Esophagus muscularis mucosa (tissue), 4 donors: ENCODE measurements around the gene DNAH6. TPM values are rescaled to one million over a fixed set of nuclear protein-coding genes. Genes with fewer than 3 reads are reported as not detected.

Source experiments
- DNase-seq: peaks from one replicate; pipeline ENCODE4 v3.0.0-alpha.2; 2017; ENCODE audit errors: extremely low spot score
- H3K27ac ChIP-seq, 4 donors: fragments of 200-600 bp; sonication (generic); replicated peaks in 1 of 4; 1 replicate in 3 of 4; 2 replicates in 1 of 4; pipeline ENCODE4 v1.5.1; 2016 to 2019; ENCODE audit warnings: mild to moderate bottlenecking in 1 of 4
- H3K27me3 ChIP-seq, 4 donors: fragments of 200-600 bp; sonication (generic); one replicate each; pipeline versions ENCODE4 v1.5.1 to v1.6.0; 2016 to 2019
- H3K36me3 ChIP-seq, 4 donors: fragments of 200-600 bp; sonication (generic); one replicate each; pipeline ENCODE4 v1.5.1; 2016 to 2019
- H3K4me1 ChIP-seq, 4 donors: fragments of 200-600 bp; sonication (generic); one replicate each; pipeline ENCODE4 v1.5.1; 2016 to 2019
- H3K4me3 ChIP-seq, 4 donors: fragments of 200-600 bp; sonication (generic); 1 replicate in 2 of 4; 2 replicates in 2 of 4; pipeline ENCODE4 v1.5.1; 2016 to 2019; ENCODE audit warnings: mild to moderate bottlenecking in 4 of 4, moderate library complexity in 1 of 4
- H3K9me3 ChIP-seq, 4 donors: fragments of 200-600 bp; sonication (generic); 1 replicate in 3 of 4; 2 replicates in 1 of 4; pipeline ENCODE4 v1.5.1; 2016 to 2019
- CTCF ChIP-seq, 3 experiments: fragments of 200-600 bp in 2 of 3; fragments of 450-650 bp in 1 of 3; sonication (generic) in 2 of 3; IDR thresholded peaks; one replicate each; pipeline ENCODE4 v1.5.1; 2017 to 2019; ENCODE audit warnings: antibody characterized with exemption in 3 of 3, mild to moderate bottlenecking in 2 of 3, moderate library complexity in 1 of 3
- EP300 ChIP-seq: sonication (generic); formaldehyde crosslinking; IDR thresholded peaks from one replicate; pipeline ENCODE4 v1.6.1; 2017; ENCODE audit warnings: antibody characterized with exemption
- POLR2A ChIP-seq: fragments of 450-650 bp; IDR thresholded peaks from one replicate; pipeline ENCODE4 v1.6.1; 2017; ENCODE audit warnings: antibody characterized with exemption, moderate library complexity, mild to moderate bottlenecking, low read depth
- POLR2AphosphoS5 ChIP-seq, 2 donors: sonication (generic); formaldehyde crosslinking; IDR thresholded peaks; one replicate each; pipeline ENCODE4 v1.6.1; 2017; ENCODE audit warnings: antibody characterized with exemption in 2 of 2
- WGBS: methylation state at CpG from one replicate; pipeline ENCODE4 v1.1.5; 2018; 5-methylcytosine and 5-hydroxymethylcytosine counted together
- intact Hi-C: fragments of 100-400 bp; cut with DNase I; formaldehyde crosslinking; loops from one replicate; pipeline ENCODE4 v1.15.1; 2023
- total RNA-seq, 4 donors: library from RNA; depleted of rRNA; stranded (reverse); fragments of >200 nt; gene quantifications; one replicate each; pipeline versions ENCODE4 v1.1.0 to v1.2.1, GENCODE V29; 2016

DNAH6 gene
- total RNA-seq, 4 donors from 2014 or later = 0.11 to 0.42 (median 0.23) TPM

- Histone ChIP-seq H3K9me3 (peaks cover 0 to 12% (median 0%) of the 10 kb centered on the region in 4 donors), H3K4me3 (no peak overlapping the region), H3K27ac (no peak overlapping the region), H3K27me3 (no peaks in the 10 kb centered on the region), H3K4me1 (no peaks in the 10 kb centered on the region), H3K36me3 (no peaks in the 10 kb centered on the region)
- intact Hi-C loops = no loop called here
- TF ChIP-seq POLR2A (no peak), EP300 (no peak)
- WGBS = 84% methylated on average over 10 of the region's 10 CpGs
- no peak for DNase-seq
Observed at GRCh38 chr2:84830758-84831500, 314.6 kb downstream of the DNAH6 start.

- Histone ChIP-seq H3K27me3 (no peaks in the 10 kb centered on the region), H3K36me3 (no peaks in the 10 kb centered on the region), H3K4me3 (no peak overlapping the region), H3K4me1 (no peaks in the 10 kb centered on the region), H3K27ac (no peak overlapping the region), H3K9me3 (peaks cover 0 to 32% (median 0%) of the 10 kb centered on the region in 4 donors)
- DNase-seq = no peak
- no peak for TF ChIP-seq CTCF (IDR thresholded peaks at IDR 0.05)
- no peak for TF ChIP-seq POLR2A
- no peak for TF ChIP-seq EP300
- TF ChIP-seq POLR2AphosphoS5 (IDR thresholded peaks at IDR 0.05) = no peak
- 45% methylated on average over 2 of the region's 5 CpGs for WGBS
- intact Hi-C loops = no loop called here
Observed at GRCh38 chr2:84832772-84833461, 316.6 kb downstream of the DNAH6 start.

- no peaks in the 10 kb centered on the region for H3K36me3 ChIP-seq
- H3K4me1 ChIP-seq = no peaks in the 10 kb centered on the region
- TF ChIP-seq CTCF (IDR thresholded peaks at IDR 0.05) = no peak
- no peak for TF ChIP-seq EP300
- no peak for TF ChIP-seq POLR2A
- TF ChIP-seq POLR2AphosphoS5 (IDR thresholded peaks at IDR 0.05) = no peak
- WGBS = 88% methylated on average over 12 of the region's 12 CpGs
- DNase-seq = no peak
- intact Hi-C loops = no loop called here
- H3K27me3 ChIP-seq = no peaks in the 10 kb centered on the region
- peaks cover 0 to 32% (median 0%) of the 10 kb centered on the region in 4 donors for H3K9me3 ChIP-seq
- H3K27ac ChIP-seq = no peak overlapping the region
- H3K4me3 ChIP-seq = no peak overlapping the region
Observed at GRCh38 chr2:84833481-84834150, 317.3 kb downstream of the DNAH6 start.

- Histone ChIP-seq H3K4me1 (no peaks in the 10 kb centered on the region), H3K9me3 (peaks cover 0 to 32% (median 0%) of the 10 kb centered on the region in 4 donors), H3K27ac (no peak overlapping the region), H3K4me3 (no peak overlapping the region), H3K36me3 (no peaks in the 10 kb centered on the region), H3K27me3 (no peaks in the 10 kb centered on the region)
- TF ChIP-seq EP300 = no peak
- TF ChIP-seq POLR2AphosphoS5 (IDR thresholded peaks at IDR 0.05) = no peak
- TF ChIP-seq POLR2A = no peak
- no peak for TF ChIP-seq CTCF (IDR thresholded peaks at IDR 0.05)
- intact Hi-C loops = no loop called here
- DNase-seq = no peak
- WGBS = 79% methylated on average over 2 of the region's 2 CpGs
Observed at GRCh38 chr2:84836215-84836614, 319.9 kb downstream of the DNAH6 start.

- no peaks in the 10 kb centered on the region for H3K27me3 ChIP-seq
- no peaks in the 10 kb centered on the region for H3K36me3 ChIP-seq
- intact Hi-C loops = no loop called here
- peaks cover 0 to 32% (median 0%) of the 10 kb centered on the region in 4 donors for H3K9me3 ChIP-seq
- H3K4me3 ChIP-seq = no peak overlapping the region
- no peak overlapping the region for H3K27ac ChIP-seq
- TF ChIP-seq POLR2A (no peak), CTCF (IDR thresholded peaks at IDR 0.05) (no peak), EP300 (no peak), POLR2AphosphoS5 (IDR thresholded peaks at IDR 0.05) (no peak)
- DNase-seq = no peak
- no peaks in the 10 kb centered on the region for H3K4me1 ChIP-seq
- WGBS = 51% methylated on average over 2 of the region's 2 CpGs
Observed at GRCh38 chr2:84838434-84839145, 322.3 kb downstream of the DNAH6 start.
